GM08714 (cell line): ENCODE results near the gene ENTPD1.
"Not testable (repeated sequence)": the region's sequence is repeated elsewhere in the genome, so short reads cannot be mapped to it uniquely, and the experiment has no call there.

ENCODE experiments used
- H3K4me3 ChIP-seq: fragments of 200-500 bp; sonication (Bioruptor generic); 2 replicates; pipeline ENCODE4 v1.5.1; 2014; ENCODE audit warnings: mild to moderate bottlenecking, low read length, inconsistent platforms
- ZNF274 ChIP-seq: IDR thresholded peaks from 2 replicates; pipeline ENCODE4 v1.6.1; 2012; ENCODE audit warnings: mild to moderate bottlenecking, low read depth, low read length

Gene ENTPD1

DNA sequence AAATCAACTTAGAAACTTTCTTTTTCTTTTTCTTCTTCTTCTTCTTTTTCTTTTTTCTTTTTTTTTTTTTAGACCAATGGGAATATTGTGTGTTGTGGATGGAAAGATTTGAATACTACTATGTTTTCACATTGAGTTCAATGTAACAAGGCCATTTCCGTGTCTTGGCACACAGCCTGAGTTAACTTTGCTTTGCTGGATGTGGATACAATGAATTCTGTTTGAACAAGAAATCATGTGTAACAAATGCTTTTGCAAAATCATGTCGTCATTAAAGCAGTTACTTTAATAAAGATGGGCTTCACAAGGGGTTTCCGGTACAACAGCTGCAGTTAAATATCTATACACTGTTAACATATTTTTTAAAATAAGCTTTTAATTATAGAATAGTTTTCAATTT, 13.5 kb upstream of the ENTPD1 start:
- TF ChIP-seq ZNF274 = no peak
- peak overlapping the region; percentile 40 for H3K4me3 ChIP-seq

GRCh38 chr10:95742962-95743535, 12.9 kb upstream of the ENTPD1 start:
- no peak for TF ChIP-seq ZNF274
- no peak overlapping the region for H3K4me3 ChIP-seq

- H3K4me3 ChIP-seq = no peak overlapping the region
- TF ChIP-seq ZNF274 = no peak
Observed at GRCh38 chr10:95745501-95745900, 10.5 kb upstream of the ENTPD1 start.

GRCh38 chr10:95748349-95748748, 7.6 kb upstream of the ENTPD1 start:
- H3K4me3 ChIP-seq = no peak overlapping the region
- TF ChIP-seq ZNF274 = no peak

DNA sequence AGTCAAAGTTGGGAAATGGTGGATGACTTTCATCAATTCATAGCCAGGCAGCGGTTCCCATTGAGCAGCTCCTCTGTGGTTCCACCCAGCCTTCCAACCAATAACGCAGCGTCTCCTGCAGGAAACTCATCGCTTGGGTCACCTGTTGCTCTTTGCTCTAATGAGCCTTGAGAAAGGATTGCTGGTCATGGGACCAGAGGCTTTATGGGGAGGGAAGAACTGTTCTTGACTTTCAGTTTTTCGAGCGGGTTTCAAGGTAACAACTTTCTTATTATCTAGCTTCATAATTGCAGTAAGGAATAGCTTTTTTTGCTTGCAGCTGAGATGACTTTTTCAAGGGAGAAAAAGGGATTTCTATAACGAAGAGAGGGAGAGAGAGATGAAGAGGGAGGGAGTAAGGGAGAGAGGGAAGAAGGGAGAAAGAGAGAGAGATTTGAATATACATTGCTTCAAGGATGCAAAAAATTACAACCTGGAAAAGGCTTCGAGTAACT, 405 bp upstream of the ENTPD1 start:
- H3K4me3 ChIP-seq = peak overlapping the region; percentile 100
- TF ChIP-seq ZNF274 = no peak

DNA sequence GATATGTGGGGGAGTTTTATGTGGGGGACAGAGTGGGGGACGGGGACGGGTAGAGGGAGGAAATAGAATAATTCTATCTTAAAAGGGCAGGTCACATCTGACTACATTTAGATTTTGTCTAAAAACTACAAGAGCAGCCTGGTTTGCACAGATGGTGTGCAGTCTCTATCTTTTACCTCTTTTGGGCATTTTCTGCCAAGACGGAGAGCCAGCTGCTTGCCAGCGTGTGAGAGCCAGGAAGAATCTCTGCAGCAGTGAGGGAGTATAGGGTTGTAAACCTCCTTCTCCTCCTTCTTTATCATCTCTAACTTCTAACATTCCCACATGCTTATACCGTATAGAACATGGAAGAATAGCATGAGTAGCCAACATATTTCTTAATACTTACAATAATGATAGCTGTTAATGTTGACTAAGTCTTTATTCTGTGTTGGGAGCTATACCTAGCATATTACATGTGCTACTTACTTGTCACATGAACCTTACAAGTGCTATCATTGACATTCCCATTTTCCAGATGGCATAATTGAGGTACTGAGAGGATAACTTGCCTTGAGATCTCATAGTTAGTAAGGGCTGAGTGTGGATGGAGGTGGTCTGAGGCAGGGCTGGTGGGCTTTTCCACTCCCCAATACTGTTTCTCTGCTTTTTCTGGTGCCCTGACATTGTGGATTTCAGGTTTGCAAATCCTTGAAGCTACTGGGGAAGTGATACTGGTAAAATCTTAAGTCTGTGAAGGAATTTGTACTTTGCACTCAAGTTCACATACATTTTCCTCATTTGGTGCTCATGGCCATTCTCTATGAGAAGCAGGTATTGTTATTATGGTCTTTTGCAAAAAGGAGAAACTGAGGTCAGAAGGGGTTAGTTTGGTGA, 1.1 kb downstream of the ENTPD1 start:
- no peak for TF ChIP-seq ZNF274
- H3K4me3 ChIP-seq = peak overlapping the region; percentile 100

GRCh38 chr10:95758351-95759025, 2.5 kb downstream of the ENTPD1 start:
- TF ChIP-seq ZNF274 = no peak
- H3K4me3 ChIP-seq = peak overlapping the region; percentile 71

- H3K4me3 ChIP-seq = peak overlapping the region; percentile 71
- TF ChIP-seq ZNF274 = no peak
Observed at GRCh38 chr10:95759233-95759826, 3.4 kb downstream of the ENTPD1 start.

DNA sequence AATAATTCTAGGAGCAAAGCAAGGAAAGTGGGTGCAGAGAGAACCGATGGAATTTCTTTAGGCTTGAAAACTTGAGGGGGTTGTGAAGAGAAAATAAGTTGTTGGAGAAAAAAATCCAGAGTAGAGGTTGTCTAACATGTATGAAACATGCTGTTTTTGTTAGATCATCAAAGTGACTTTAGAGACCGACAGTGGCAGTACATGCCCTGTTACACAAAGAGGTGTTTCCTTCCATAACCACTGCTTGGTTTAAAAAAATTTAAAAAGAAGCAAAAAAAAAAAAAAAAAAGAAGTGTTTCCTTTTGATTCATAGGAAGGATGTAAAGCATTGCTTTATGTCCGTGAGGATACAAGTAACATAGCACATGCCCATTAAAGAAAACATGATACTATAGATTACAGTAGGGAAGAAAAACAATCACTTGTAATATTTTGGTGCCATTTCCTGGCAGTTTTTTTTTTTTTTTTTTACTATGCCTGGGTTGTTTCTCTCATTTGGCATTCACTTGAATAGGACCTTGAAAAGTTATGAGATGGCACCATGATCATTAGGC, 6.1 kb downstream of the ENTPD1 start:
- peak overlapping the region; percentile 35; the same call in 1 of the 2 replicates for H3K4me3 ChIP-seq
- TF ChIP-seq ZNF274 = no peak

DNA sequence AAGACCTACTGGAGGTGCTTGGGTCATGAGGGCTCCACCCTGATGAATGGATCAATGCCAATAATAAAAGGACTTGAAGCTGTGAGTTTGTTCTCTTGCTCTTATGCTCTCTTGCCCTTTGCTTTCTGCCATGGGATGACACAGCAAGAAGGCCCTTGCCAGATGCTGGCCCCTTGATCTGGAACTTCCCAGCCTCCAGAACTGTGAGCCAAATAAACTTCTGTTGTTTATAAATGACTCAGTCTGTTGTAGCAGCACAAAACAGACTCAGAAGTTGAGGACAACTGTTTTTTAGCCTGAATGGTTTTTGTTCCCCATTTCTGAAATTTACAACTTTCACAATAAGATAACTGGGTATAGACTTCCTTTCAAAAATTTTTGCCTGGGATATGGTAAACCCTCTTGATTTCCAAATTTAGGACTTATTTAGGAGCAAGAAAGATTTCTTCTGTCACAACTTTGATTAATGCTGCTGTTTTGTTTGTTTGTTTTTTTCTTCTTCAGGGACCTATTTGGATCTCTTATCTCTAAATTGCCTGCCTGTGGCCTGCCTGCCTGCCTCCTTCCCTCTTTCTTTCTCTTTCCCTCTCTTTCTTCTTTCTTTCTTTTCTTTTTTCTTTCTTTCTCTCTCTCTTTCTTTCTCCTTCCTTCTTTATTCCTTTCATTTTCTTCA, 12.1 kb downstream of the ENTPD1 start:
- peak overlapping the region; percentile 14; the same call in 1 of the 2 replicates for H3K4me3 ChIP-seq
- no peak for TF ChIP-seq ZNF274

GRCh38 chr10:95770084-95770720, 14.2 kb downstream of the ENTPD1 start:
- H3K4me3 ChIP-seq = no peak overlapping the region
- TF ChIP-seq ZNF274 = no peak

GRCh38 chr10:95773454-95773853, 17.5 kb downstream of the ENTPD1 start:
- not testable (repeated sequence) for H3K4me3 ChIP-seq

GRCh38 chr10:95777638-95778037, 21.7 kb downstream of the ENTPD1 start:
- not testable (repeated sequence) for H3K4me3 ChIP-seq
